ENCODE measurements around the gene HDDC2.

GRCh38 chr6:125294925-125295324, 6.8 kb downstream of the HDDC2 start:
- TF ChIP-seq CTCF (IDR thresholded peaks at IDR 0.05): no peak
- no peak for TF ChIP-seq ATF3 (CRISPR knock-in tag; conservative IDR thresholded peaks at IDR 0.05)
- no peak for TF ChIP-seq ZNF263 (CRISPR knock-in tag; IDR thresholded peaks at IDR 0.05; ENCODE audit: low read depth)
- no peak for TF ChIP-seq FOXJ3 (CRISPR knock-in tag; IDR thresholded peaks at IDR 0.05; ENCODE audit: borderline replicate concordance)
- no peak for TF ChIP-seq CREM (CRISPR knock-in tag; IDR thresholded peaks at IDR 0.05)
- TF ChIP-seq ZNF423 (CRISPR knock-in tag; IDR thresholded peaks at IDR 0.05): no peak
- TF ChIP-seq SP1 (CRISPR knock-in tag; conservative IDR thresholded peaks at IDR 0.05): no peak
- TF ChIP-seq MAX (CRISPR knock-in tag; IDR thresholded peaks at IDR 0.05): no peak
- no peak for TF ChIP-seq MXD4 (CRISPR knock-in tag; IDR thresholded peaks at IDR 0.05; ENCODE audit: borderline replicate concordance)
- TF ChIP-seq ARID4B (CRISPR knock-in tag; IDR thresholded peaks at IDR 0.05; ENCODE audit: borderline replicate concordance): no peak
- TF ChIP-seq SOX15 (CRISPR knock-in tag; IDR thresholded peaks at IDR 0.05): no peak
- no peak for TF ChIP-seq TEAD4 (CRISPR knock-in tag; IDR thresholded peaks at IDR 0.05)
- no peak for TF ChIP-seq JUN (CRISPR knock-in tag; IDR thresholded peaks at IDR 0.05)
